Mucosa of descending colon (tissue), 3 donors: ENCODE measurements around the gene GALNT7. TPM values are rescaled to one million over a fixed set of nuclear protein-coding genes. Genes with fewer than 3 reads are reported as not detected.
A peak's percentile ranks its signal among the peaks of the same experiment; 100 is the strongest.
"Not testable (repeated sequence)": the region's sequence is repeated elsewhere in the genome, so short reads cannot be mapped to it uniquely, and the experiment has no call there.

Experiments used
- ATAC-seq: fragments of 200-7000 bp; cut with Tn5 transposase; one replicate; pipeline ENCODE4 v1.9.1; 2020; ENCODE audit warnings: mild to moderate bottlenecking, moderate library complexity
- DNase-seq, 3 donors: peaks; one replicate each; pipeline ENCODE4 v3.0.0-alpha.2; 2020
- H3K36me3 ChIP-seq: fragments of 200-600 bp; one replicate; pipeline ENCODE4 v1.8.0; 2021; ENCODE audit warnings: low read depth, mild to moderate bottlenecking
- H3K4me1 ChIP-seq: fragments of 200-600 bp; one replicate; pipeline ENCODE4 v1.8.0; 2021; ENCODE audit warnings: low read depth, mild to moderate bottlenecking
- H3K4me3 ChIP-seq: fragments of 200-600 bp; one replicate; pipeline ENCODE4 v1.8.0; 2021; ENCODE audit warnings: mild to moderate bottlenecking
- H3K9me3 ChIP-seq: fragments of 200-600 bp; one replicate; pipeline ENCODE4 v1.8.0; 2021; ENCODE audit warnings: mild to moderate bottlenecking
- CTCF ChIP-seq: fragments of 200-600 bp; IDR thresholded peaks from one replicate; pipeline ENCODE4 v1.8.0; 2022; ENCODE audit warnings: antibody characterized with exemption, mild to moderate bottlenecking
- intact Hi-C, 2 donors: fragments of 100-400 bp; cut with DNase I in 1 of 2; cut with micrococcal nuclease in 1 of 2; formaldehyde crosslinking; loops; one replicate each; pipeline versions ENCODE4 v1.11.0 to v1.11.1; 2022; cut with DNase I, micrococcal nuclease
- long read RNA-seq, 2 donors: library from polyadenylated mRNA; unstranded; transcript quantifications; one replicate each; pipeline ENCODE4 v2.0.0, GENCODE V29; 2019 to 2021
- total RNA-seq, 3 donors: library from RNA; stranded (reverse); fragmentation: NEBNext Ultra II Directional in 2 of 3; extraction: Animal tissue kit (Norgen Biotek cat#: 25700) in 2 of 3; gene quantifications; one replicate each; pipeline versions ENCODE4 v1.2.1 to v1.2.4, GENCODE V29; 2021 to 2023
- donor health status: DM: no; HTN: no; CAD: no; lungs with moderate emphysema.
- donor health status: DM: no; HTN: no; CAD: no.
- donor health status: DM: no; HTN: yes; CAD: no.

The GALNT7 gene
- 100 to 1,000 TPM in 2 of 3 donors, 10 to 100 TPM in 1; 61.4 to 141 (median 109) TPM for total RNA-seq
- long read RNA-seq, donor 1, full-length matches to known transcripts = 37 of 56 reads
- long read RNA-seq, donor 1, partial matches to known transcripts = 13 of 56 reads
- long read RNA-seq, donor 1, other reads (novel, unspliced or antisense) = 6 of 56 reads
- long read RNA-seq, donor 2, full-length matches to known transcripts = 34 of 49 reads
- long read RNA-seq, donor 2, partial matches to known transcripts = 12 of 49 reads
- long read RNA-seq, donor 2, other reads (novel, unspliced or antisense) = 3 of 49 reads

- intact Hi-C loops = no loop called here
- Histone ChIP-seq H3K36me3 (no peaks in the 10 kb centered on the region), H3K9me3 (no peaks in the 10 kb centered on the region), H3K4me3 (peak within 1 kb of the TSS; percentile 83), H3K4me1 (peaks cover 10% of the 10 kb centered on the region)
- no peak for TF ChIP-seq CTCF
- DNase-seq (peak; percentile 84 to 89 (median 88)), ATAC-seq (peak; percentile 86)
Measured at GRCh38 chr4:173168396-173169177, at the start of gene GALNT7. Gene GALNT7, plus strand, starts transcription at chr4:173168811. Its CDS starts 25 bp downstream, at chr4:173168836.

- H3K36me3 ChIP-seq, H3K9me3 ChIP-seq, intact Hi-C loops, ATAC-seq, H3K4me3 ChIP-seq, DNase-seq: not testable (repeated sequence)
- H3K4me1 ChIP-seq = peaks cover 15% of the 10 kb centered on the region
Measured at GRCh38 chr4:173118819-173119218, 49.8 kb upstream of the GALNT7 start.

- intact Hi-C loops = no loop called here
- DNase-seq (no peak), ATAC-seq (no peak)
- no peak overlapping the region for H3K4me3 ChIP-seq
- H3K4me1 ChIP-seq = peaks cover 15% of the 10 kb centered on the region
- no peaks in the 10 kb centered on the region for H3K9me3 ChIP-seq
- no peaks in the 10 kb centered on the region for H3K36me3 ChIP-seq
- no peak for TF ChIP-seq CTCF
Measured at GRCh38 chr4:173119818-173120217, 48.8 kb upstream of the GALNT7 start.

GRCh38 chr4:173121076-173121561 is 47.5 kb upstream of the GALNT7 start:
- Histone ChIP-seq H3K9me3 (no peaks in the 10 kb centered on the region), H3K4me1 (peaks cover 15% of the 10 kb centered on the region), H3K4me3 (no peak overlapping the region), H3K36me3 (no peaks in the 10 kb centered on the region)
- intact Hi-C loops = no loop called here
- DNase-seq (peak in 2 of 3 donors; percentile 67), ATAC-seq (peak; percentile 94)
- TF ChIP-seq CTCF = no peak

GRCh38 chr4:173124209-173124865 is 44.3 kb upstream of the GALNT7 start:
- H3K9me3 ChIP-seq = no peaks in the 10 kb centered on the region
- DNase-seq (no peak), ATAC-seq (no peak)
- no peak for TF ChIP-seq CTCF
- H3K4me3 ChIP-seq = no peak overlapping the region
- intact Hi-C loops = no loop called here
- peaks cover 15% of the 10 kb centered on the region for H3K4me1 ChIP-seq
- no peaks in the 10 kb centered on the region for H3K36me3 ChIP-seq
